Activated gamma-delta T cell (primary cell): Measurements from ENCODE around the gene SNX21.
"Not testable (repeated sequence)": the region's sequence is repeated elsewhere in the genome, so short reads cannot be mapped to it uniquely, and the experiment has no call there.

ENCODE experiments used
- DNase-seq: peaks from one replicate; lab custom pipeline; 2025; lab: John Stamatoyannopoulos, UW

SNX21 gene

GRCh38 chr20:45850238-45850637 is 16.6 kb downstream of the SNX21 start:
- DNase-seq: no peak

- DNase-seq: no peak
Measured at GRCh38 chr20:45850926-45851325, 17.3 kb downstream of the SNX21 start.

GRCh38 chr20:45851501-45851900 is 17.9 kb downstream of the SNX21 start:
- no peak for DNase-seq

- DNase-seq: no peak
Measured at GRCh38 chr20:45852326-45852725, 18.7 kb downstream of the SNX21 start.

GRCh38 chr20:45853484-45853883 is 19.9 kb downstream of the SNX21 start:
- no peak for DNase-seq

GRCh38 chr20:45857114-45857881 is 23.7 kb downstream of the SNX21 start, which contains the start of the genes ACOT8 and ZSWIM3:
TSS of gene ACOT8 (minus strand) at chr20:45857392. CDS start at chr20:45857315, 77 bp downstream.
TSS of gene ZSWIM3 (plus strand) at chr20:45857614. CDS start at chr20:45857826, 212 bp downstream.
- DNase-seq: no peak

- no peak for DNase-seq
Measured at GRCh38 chr20:45857882-45858216, 24.2 kb downstream of the SNX21 start.

GRCh38 chr20:45859916-45860315 is 26.3 kb downstream of the SNX21 start:
- no peak for DNase-seq

- DNase-seq: no peak
Measured at GRCh38 chr20:45860560-45861220, 27.1 kb downstream of the SNX21 start.

GRCh38 chr20:45861221-45862075 is 27.8 kb downstream of the SNX21 start:
- DNase-seq: no peak

- DNase-seq: no peak
Measured at GRCh38 chr20:45863543-45864470, 30.2 kb downstream of the SNX21 start.

- no peak for DNase-seq
Measured at GRCh38 chr20:45866454-45866853, 32.9 kb downstream of the SNX21 start.

- no peak for DNase-seq
Measured at GRCh38 chr20:45867136-45867818, 33.7 kb downstream of the SNX21 start.

GRCh38 chr20:45867819-45868176 is 34.2 kb downstream of the SNX21 start:
- no peak for DNase-seq

GRCh38 chr20:45872626-45873025 is 39.0 kb downstream of the SNX21 start:
- no peak for DNase-seq

GRCh38 chr20:45873409-45874103 is 40.0 kb downstream of the SNX21 start:
- no peak for DNase-seq

GRCh38 chr20:45874104-45874481 is 40.5 kb downstream of the SNX21 start:
- not testable (repeated sequence) for DNase-seq

- DNase-seq: no peak
Measured at GRCh38 chr20:45874576-45874975, 41.0 kb downstream of the SNX21 start.

- no peak for DNase-seq
Measured at GRCh38 chr20:45878076-45878761, 44.6 kb downstream of the SNX21 start.
